Mucosa of descending colon (tissue), 3 donors: Measurements from ENCODE around the gene ADARB1. TPM values are rescaled to one million over a fixed set of nuclear protein-coding genes. Genes with fewer than 3 reads are reported as not detected.

Experiments used
- ATAC-seq: fragments of 200-7000 bp; cut with Tn5 transposase; one replicate; pipeline ENCODE4 v1.9.1; 2020; ENCODE audit warnings: mild to moderate bottlenecking, moderate library complexity
- DNase-seq, 3 donors: peaks; one replicate each; pipeline ENCODE4 v3.0.0-alpha.2; 2020
- H3K36me3 ChIP-seq: fragments of 200-600 bp; one replicate; pipeline ENCODE4 v1.8.0; 2021; ENCODE audit warnings: low read depth, mild to moderate bottlenecking
- H3K4me1 ChIP-seq: fragments of 200-600 bp; one replicate; pipeline ENCODE4 v1.8.0; 2021; ENCODE audit warnings: low read depth, mild to moderate bottlenecking
- H3K4me3 ChIP-seq: fragments of 200-600 bp; one replicate; pipeline ENCODE4 v1.8.0; 2021; ENCODE audit warnings: mild to moderate bottlenecking
- H3K9me3 ChIP-seq: fragments of 200-600 bp; one replicate; pipeline ENCODE4 v1.8.0; 2021; ENCODE audit warnings: mild to moderate bottlenecking
- intact Hi-C, 2 donors: fragments of 100-400 bp; cut with DNase I in 1 of 2; cut with micrococcal nuclease in 1 of 2; formaldehyde crosslinking; loops; one replicate each; pipeline versions ENCODE4 v1.11.0 to v1.11.1; 2022; cut with DNase I, micrococcal nuclease
- total RNA-seq, 3 donors: library from RNA; stranded (reverse); fragmentation: NEBNext Ultra II Directional in 2 of 3; extraction: Animal tissue kit (Norgen Biotek cat#: 25700) in 2 of 3; gene quantifications; one replicate each; pipeline versions ENCODE4 v1.2.1 to v1.2.4, GENCODE V29; 2021 to 2023
- TF ChIP-seq, protein P1 (sequence below): fragments of 200-600 bp; IDR thresholded peaks from one replicate; pipeline ENCODE4 v1.8.0; 2022; ENCODE audit warnings: antibody characterized with exemption, mild to moderate bottlenecking
- donor health status: DM: no; HTN: no; CAD: no; lungs with moderate emphysema.
- donor health status: DM: no; HTN: no; CAD: no.
- donor health status: DM: no; HTN: yes; CAD: no.

Gene ADARB1
- total RNA-seq, 3 donors from 2014 or later: 5.4 to 91.2 (median 8.8) TPM

DNA sequence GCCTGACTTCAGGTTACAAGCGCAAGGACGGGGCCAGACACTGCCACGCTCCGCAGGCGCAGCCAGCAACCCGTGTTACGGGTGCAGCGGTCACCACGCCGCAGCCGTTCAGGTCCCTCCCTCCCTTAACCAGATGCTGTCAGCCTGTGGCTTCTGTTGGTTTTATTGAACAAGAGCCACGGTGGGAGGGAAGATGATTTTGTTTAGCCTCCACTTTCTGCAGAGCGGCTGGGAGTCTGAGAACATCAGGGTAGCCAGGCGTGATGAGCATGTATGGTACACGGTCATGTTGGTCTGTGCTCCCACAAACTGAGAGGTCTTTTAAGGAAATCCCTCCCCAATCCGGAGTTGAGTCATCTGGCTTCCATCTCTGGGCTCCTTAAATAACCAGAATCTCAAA lies 18.5 kb upstream of the ADARB1 start:
- H3K9me3 ChIP-seq: no peaks in the 10 kb centered on the region
- ATAC-seq (no peak), DNase-seq (no peak)
- no peaks in the 10 kb centered on the region for H3K4me1 ChIP-seq
- intact Hi-C loops: no loop called here
- no peak overlapping the region for H3K4me3 ChIP-seq
- TF ChIP-seq, protein P1, sequence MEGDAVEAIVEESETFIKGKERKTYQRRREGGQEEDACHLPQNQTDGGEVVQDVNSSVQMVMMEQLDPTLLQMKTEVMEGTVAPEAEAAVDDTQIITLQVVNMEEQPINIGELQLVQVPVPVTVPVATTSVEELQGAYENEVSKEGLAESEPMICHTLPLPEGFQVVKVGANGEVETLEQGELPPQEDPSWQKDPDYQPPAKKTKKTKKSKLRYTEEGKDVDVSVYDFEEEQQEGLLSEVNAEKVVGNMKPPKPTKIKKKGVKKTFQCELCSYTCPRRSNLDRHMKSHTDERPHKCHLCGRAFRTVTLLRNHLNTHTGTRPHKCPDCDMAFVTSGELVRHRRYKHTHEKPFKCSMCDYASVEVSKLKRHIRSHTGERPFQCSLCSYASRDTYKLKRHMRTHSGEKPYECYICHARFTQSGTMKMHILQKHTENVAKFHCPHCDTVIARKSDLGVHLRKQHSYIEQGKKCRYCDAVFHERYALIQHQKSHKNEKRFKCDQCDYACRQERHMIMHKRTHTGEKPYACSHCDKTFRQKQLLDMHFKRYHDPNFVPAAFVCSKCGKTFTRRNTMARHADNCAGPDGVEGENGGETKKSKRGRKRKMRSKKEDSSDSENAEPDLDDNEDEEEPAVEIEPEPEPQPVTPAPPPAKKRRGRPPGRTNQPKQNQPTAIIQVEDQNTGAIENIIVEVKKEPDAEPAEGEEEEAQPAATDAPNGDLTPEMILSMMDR: no peak
- no peaks in the 10 kb centered on the region for H3K36me3 ChIP-seq

DNA sequence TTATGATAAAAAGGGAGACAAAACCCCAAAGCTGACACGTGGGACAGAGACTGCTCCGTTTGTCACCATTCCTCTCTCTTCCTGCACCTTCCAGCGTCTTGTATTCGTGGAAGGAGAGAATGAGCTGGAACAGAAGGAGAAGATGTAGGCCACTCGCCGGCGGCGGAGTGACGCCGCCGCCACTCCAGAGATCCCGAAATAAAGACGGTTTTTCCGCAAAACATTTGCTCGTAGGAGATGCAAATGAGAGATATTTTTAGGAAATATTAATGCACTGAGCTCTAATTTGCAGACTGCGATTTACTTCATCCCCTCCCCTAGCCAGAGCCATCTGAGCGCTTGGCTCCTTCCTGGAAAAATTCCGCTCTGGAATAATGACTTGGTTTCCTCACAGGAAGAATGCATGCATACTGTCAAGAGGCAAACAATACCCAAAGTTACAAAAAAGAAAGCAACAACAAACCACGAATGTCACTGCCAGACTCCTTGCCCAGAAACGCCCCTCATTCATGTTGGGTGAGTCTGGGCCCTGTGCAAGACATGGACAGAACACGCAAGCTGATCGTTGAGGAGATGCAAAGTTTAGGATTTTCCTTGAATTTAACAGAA lies 18.0 kb upstream of the ADARB1 start:
- intact Hi-C loops: no loop called here
- no peaks in the 10 kb centered on the region for H3K4me1 ChIP-seq
- TF ChIP-seq, protein P1: no peak
- ATAC-seq: no peak
- H3K9me3 ChIP-seq: no peaks in the 10 kb centered on the region
- no peak for DNase-seq
- no peaks in the 10 kb centered on the region for H3K36me3 ChIP-seq
- no peak overlapping the region for H3K4me3 ChIP-seq

DNA sequence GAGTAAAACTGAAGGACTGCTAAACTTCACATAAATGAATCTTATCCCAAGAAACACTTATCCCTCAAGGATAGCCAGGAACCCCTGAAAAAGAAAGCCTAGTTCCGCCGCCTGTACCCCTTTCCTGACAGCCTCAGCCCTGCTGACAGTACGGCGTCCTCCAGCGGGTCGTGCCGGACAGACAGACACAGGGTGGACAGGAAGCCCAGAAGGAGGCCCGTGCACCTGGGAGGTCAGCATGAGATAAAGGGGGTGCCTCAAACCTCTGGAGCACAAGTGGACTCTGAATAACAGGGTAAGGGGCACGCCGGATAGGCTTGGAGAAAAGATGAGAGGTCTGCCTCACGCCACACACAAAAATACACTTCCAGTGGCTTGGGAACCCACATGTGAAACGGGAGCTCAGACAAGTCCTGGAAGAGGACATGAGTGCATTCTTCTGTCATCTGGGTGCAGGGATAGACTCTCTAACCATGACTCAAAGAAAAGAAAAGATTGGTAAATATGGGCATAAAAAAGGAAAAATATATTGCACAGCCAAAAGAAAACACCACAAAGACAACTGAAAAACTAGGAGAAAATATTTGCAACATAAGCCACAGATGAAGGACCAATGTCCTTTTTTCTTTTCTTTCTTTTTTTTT lies 17.3 kb upstream of the ADARB1 start:
- TF ChIP-seq, protein P1: no peak
- no peak for DNase-seq
- Histone ChIP-seq H3K9me3 (no peaks in the 10 kb centered on the region), H3K4me3 (no peak overlapping the region), H3K4me1 (no peaks in the 10 kb centered on the region), H3K36me3 (no peaks in the 10 kb centered on the region)
- intact Hi-C loops: no loop called here
- ATAC-seq: no peak

DNA sequence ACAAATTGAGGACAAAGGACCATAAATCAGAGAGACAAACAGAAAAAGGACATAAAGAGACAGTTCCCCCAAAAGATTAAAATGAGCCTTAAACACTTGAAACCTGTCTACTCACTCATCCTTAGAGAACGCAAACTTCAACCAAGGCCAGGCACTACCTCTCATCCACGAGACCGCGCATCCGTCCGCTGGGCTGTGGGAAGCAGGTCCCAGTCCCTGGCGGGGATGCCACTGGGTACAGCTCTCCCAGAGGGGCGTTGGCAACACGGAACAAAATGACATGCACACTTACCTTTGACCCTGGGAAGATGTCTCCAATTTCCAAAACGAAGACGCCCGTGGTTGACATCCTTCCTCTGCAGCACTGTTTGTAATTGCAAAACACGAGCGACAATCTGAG lies 16.5 kb upstream of the ADARB1 start:
- no peaks in the 10 kb centered on the region for H3K4me1 ChIP-seq
- H3K36me3 ChIP-seq: no peaks in the 10 kb centered on the region
- no peak overlapping the region for H3K4me3 ChIP-seq
- intact Hi-C loops: no loop called here
- ATAC-seq (no peak), DNase-seq (no peak)
- TF ChIP-seq, protein P1: no peak
- no peaks in the 10 kb centered on the region for H3K9me3 ChIP-seq

DNA sequence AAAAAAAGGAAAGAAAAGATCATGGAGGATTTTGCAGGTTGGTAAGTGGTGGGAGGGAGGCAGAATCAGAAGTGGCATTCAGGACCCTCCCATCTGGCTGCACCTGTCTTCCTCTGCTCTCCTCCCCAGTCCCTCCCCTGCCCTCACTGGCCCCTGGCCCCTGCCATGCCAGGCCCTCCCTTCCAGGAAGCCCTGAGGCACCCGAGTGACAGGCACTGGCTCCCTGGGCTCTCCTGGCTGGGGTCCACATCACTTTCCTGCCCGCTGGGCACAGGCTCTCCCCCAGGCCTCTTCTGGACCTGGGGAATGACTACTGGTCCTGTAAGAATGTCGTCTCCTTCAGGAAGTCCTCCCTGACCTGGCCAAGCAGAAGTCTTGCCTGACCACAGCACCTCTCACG lies 15.3 kb upstream of the ADARB1 start:
- Histone ChIP-seq H3K4me1 (no peaks in the 10 kb centered on the region), H3K4me3 (no peak overlapping the region), H3K9me3 (no peaks in the 10 kb centered on the region), H3K36me3 (no peaks in the 10 kb centered on the region)
- ATAC-seq (no peak), DNase-seq (no peak)
- TF ChIP-seq, protein P1: no peak
- intact Hi-C loops: no loop called here
